Limb (tissue), 2 donors: ENCODE data around the gene RUNX3.
"Not testable (repeated sequence)": the region's sequence is repeated elsewhere in the genome, so short reads cannot be mapped to it uniquely, and the experiment has no call there.

Source experiments
- DNase-seq, 2 donors: peaks; one replicate each; pipeline ENCODE4 v3.0.0-alpha.2; 2016; ENCODE audit errors: extremely low spot score in 2 of 2

The RUNX3 gene

GRCh38 chr1:24903011-24903461 is 27.0 kb downstream of the RUNX3 start:
- DNase-seq: no peak

DNA sequence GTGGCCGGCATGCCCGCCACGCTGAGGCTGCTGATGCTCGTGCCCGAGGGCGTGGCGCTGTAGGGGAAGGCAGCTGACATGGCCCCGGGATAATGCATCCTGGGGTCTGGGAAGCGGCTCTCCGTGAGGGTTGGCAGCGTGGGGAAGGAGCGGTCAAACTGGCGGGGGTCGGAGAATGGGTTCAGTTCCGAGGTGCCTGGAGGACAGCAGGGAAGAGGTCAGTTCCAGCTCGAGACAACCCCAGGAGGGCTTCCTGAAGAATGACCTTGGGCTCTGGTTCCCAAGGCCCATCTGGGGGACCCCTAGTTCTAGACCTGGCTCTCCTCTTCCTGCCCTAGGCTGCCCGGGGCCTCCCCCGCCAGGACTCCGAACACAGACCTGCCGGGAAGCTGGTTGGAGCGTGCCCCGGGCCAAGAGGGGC is 27.6 kb downstream of the RUNX3 start:
- DNase-seq: no peak

GRCh38 chr1:24901791-24902470 is 28.1 kb downstream of the RUNX3 start:
- no peak for DNase-seq

DNA sequence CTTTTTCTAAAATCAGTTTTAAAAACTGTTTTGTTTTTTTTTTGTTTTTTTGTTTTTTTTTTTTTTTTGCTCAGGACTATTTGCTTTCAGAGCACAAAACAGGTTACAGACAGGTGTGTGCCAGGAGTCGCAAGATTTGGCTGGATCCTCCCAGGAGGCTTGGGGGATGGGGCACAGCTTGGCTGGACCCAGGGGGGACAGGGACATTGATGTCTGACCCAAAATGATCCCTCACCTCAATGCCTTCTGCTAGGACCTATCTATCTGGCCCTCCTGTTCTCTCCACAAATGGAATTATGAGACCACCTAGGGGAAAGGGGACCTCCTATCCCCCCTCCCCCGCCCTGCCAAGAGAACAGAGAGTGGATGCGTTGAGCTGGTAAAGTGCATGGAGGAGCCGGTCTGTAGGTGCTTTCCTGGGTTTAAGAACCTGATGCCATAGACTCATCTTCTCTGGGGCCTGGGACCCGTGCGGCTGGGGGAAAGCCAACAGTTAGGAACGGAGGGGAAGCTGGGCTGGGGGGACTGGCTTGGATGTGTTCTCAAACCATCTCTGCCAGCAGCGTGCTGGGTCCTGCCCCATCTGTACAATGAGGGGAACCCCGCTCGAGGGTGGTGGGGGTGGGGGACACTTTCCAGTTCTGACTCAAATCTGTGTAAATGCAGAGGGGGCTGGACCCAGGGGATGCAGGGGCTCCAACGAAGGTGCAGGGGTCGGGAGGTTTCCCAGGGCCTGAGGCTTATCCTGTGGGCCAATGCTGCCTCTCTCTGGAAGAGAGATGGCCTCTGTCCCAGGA is 28.9 kb downstream of the RUNX3 start:
- DNase-seq: no peak

- no peak for DNase-seq
Measured at GRCh38 chr1:24900486-24900849, 29.6 kb downstream of the RUNX3 start.

GRCh38 chr1:24899581-24900485 is 30.2 kb downstream of the RUNX3 start:
- no peak for DNase-seq

DNA sequence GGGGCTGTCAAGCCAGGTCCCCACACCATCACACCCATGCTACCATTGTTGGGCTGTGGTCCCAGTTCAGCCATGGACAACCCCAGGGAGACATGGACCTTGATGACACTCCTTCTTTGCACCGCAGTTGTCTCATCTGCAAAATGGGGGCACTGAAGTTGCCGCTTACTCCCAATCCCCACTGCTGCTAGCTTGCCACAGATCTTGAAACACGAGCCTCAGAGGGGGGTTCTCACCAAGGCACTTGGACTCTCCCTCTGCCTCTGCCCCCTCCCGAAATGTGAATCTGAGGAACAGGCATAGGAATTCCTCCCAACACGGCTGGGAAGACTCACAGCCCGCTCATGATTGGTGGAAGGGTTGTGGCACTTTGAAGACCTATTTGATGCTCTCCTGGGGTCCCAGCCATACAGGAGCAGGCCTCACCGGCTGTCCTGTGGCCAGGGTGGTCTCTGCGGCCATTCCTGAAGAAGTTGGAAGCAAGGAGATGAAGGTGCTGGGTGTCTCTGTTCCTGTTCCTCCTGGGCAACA is 31.1 kb downstream of the RUNX3 start:
- no peak for DNase-seq

DNA sequence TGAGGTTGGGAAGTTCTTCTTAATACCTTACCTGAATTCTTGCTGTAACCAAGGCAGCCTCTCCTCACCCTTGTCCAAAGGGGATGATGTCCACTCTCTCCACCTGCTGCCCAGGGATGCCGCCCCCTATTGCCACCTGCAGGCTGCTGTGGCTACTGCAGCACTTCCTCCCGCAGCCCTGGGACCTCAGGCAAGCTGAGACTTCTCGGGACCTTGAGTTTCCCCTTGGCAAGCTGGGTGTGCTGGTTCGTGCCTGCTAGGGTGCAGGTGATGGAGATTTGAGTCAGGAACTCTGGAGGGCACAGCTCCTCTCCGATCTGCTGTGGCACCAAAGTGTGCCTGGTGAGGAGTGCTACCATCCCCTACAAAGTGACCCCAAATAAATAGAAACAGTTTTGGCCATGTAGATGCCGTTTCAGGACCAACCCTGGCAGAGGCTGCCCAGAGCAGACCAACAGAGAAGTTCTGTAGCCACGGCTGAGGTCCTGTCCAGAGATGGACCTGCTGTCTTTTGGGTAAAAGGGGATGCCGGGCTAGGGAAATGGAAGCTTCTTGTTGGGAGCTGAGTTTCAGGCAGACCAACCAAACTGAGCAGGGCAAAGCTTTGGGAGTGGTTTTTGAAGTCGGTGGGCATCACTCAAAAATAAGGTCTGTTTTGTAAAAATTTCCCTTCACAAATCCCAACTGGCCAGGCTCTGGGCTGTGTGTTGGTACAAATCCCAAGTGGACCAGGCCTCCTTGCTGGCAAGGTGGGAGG is 31.7 kb downstream of the RUNX3 start:
- DNase-seq: peak in 1 of 2 donors; percentile 50

GRCh38 chr1:24897263-24898151 is 32.6 kb downstream of the RUNX3 start:
- DNase-seq: no peak

GRCh38 chr1:24896596-24897262 is 33.3 kb downstream of the RUNX3 start:
- DNase-seq: peak in 1 of 2 donors; percentile 32

DNA sequence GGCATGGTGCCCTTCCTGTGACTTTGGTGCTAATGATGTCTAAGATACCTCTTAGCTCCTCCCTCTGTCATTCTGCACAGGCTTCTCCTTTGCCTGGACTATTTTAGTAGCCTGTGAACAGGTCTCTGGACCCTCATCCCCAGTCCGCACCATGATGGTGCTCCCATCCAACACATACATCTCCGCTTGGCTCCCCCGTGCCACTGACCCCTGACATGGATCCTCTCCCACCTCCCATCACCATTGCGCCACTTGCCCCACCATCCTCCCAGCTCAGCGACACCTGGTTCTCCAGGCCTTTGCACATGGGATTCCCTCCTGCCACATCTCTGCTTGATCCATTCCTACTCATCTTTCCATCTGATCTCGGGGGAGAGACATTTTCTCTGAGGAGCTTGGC is 33.9 kb downstream of the RUNX3 start:
- no peak for DNase-seq

GRCh38 chr1:24895511-24895910 is 34.6 kb downstream of the RUNX3 start:
- no peak for DNase-seq

DNA sequence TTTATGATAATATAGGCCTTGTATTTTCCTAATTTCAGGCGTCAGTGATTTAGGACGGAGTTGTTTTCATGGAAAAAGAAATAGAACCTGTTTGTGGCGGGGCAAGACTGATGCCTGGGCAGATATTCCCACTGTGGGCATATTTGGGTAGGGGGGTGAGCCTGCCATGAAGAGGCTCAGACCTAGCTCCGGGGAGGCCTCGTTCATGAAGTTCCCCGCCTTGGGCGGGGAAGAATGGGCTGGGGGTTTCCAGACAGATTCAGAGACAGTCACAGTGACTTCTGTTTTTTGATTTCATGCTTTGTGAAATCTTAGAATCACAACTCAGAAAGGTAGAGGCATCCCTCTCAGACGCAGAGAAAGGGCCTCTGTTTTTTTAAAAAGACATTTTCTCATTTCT is 36.1 kb downstream of the RUNX3 start:
- no peak for DNase-seq

GRCh38 chr1:24893431-24893830 is 36.6 kb downstream of the RUNX3 start:
- no peak for DNase-seq

GRCh38 chr1:24892188-24893153 is 37.6 kb downstream of the RUNX3 start:
- no peak for DNase-seq

- DNase-seq: not testable (repeated sequence)
Measured at GRCh38 chr1:24891367-24891766, 38.7 kb downstream of the RUNX3 start.

- no peak for DNase-seq
Measured at GRCh38 chr1:24890887-24891286, 39.2 kb downstream of the RUNX3 start.
